ACC112 (cell line): ENCODE data around the gene LIMS1.
A peak's percentile ranks its signal among the peaks of the same experiment; 100 is the strongest.
"Not testable (repeated sequence)": the region's sequence is repeated elsewhere in the genome, so short reads cannot be mapped to it uniquely, and the experiment has no call there.

Experiments
- H2AFZ ChIP-seq: fragments of 200-600 bp; sonication (generic); one replicate; pipeline ENCODE4 v1.6.0; 2017; ENCODE audit warnings: antibody characterized with exemption, low read length; ENCODE audit not compliant: unreplicated experiment
- H3K27ac ChIP-seq: fragments of 200-600 bp; sonication (generic); 2 replicates; pipeline ENCODE4 v1.5.1; 2014; ENCODE audit warnings: low read depth, mild to moderate bottlenecking, antibody characterized with exemption, low read length, moderate library complexity
- H3K27me3 ChIP-seq: fragments of 200-600 bp; sonication (generic); 2 replicates; pipeline ENCODE4 v1.6.1; 2014; ENCODE audit warnings: mild to moderate bottlenecking, antibody characterized with exemption, low read length, moderate library complexity, mixed read lengths; ENCODE audit not compliant: insufficient read depth
- H3K36me3 ChIP-seq: fragments of 200-600 bp; sonication (generic); 2 replicates; pipeline ENCODE4 v1.6.1; 2016; ENCODE audit warnings: mild to moderate bottlenecking, antibody characterized with exemption, low read length, moderate library complexity, mixed read lengths; ENCODE audit not compliant: insufficient read depth
- H3K4me1 ChIP-seq: fragments of 200-600 bp; sonication (generic); one replicate; pipeline ENCODE4 v1.6.1; 2016; ENCODE audit warnings: low read length, mixed read lengths; ENCODE audit not compliant: insufficient read depth, unreplicated experiment, control insufficient read depth
- H3K4me3 ChIP-seq: fragments of 200-600 bp; sonication (generic); 2 replicates; pipeline ENCODE4 v1.5.1; 2014; ENCODE audit warnings: mild to moderate bottlenecking, low read depth, low read length
- H3K79me2 ChIP-seq: fragments of 200-600 bp; sonication (generic); one replicate; pipeline ENCODE4 v1.6.0; 2016; ENCODE audit warnings: low read length; ENCODE audit not compliant: control insufficient read depth, unreplicated experiment, insufficient read depth

The LIMS1 gene

GRCh38 chr2:108586631-108587030 is 52.4 kb downstream of the LIMS1 start:
- Histone ChIP-seq H3K36me3 (no peaks in the 10 kb centered on the region), H3K27ac (peak overlapping the region; percentile 81), H3K4me3 (no peak overlapping the region), H3K27me3 (no peaks in the 10 kb centered on the region), H3K79me2 (peaks cover 61% of the 10 kb centered on the region), H3K4me1 (peaks cover 56% of the 10 kb centered on the region), H2AFZ (no peak overlapping the region)

DNA sequence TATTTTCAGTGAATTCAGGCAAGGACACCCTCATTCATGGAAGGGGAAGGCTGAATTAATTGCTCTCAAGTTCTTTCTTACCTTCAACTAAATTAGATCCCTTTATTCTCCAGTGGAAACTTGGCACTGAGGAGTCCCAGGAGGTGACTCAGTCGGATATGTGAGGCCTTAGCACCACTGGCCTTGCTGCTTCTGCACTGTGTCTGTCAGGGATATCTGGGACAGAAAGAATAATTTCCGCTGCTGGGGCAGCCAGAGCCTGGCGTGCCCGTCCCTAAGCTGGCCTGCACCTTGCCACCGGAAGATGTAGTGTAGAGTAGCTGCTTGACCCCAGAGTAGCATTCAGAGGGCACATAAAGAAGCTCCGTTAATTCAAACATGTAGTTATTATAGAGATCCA is 53.4 kb downstream of the LIMS1 start:
- H3K36me3 ChIP-seq = no peaks in the 10 kb centered on the region
- no peaks in the 10 kb centered on the region for H3K27me3 ChIP-seq
- H3K4me1 ChIP-seq = peaks cover 63% of the 10 kb centered on the region
- peak overlapping the region; percentile 81 for H3K27ac ChIP-seq
- H2AFZ ChIP-seq = no peak overlapping the region
- peaks cover 60% of the 10 kb centered on the region for H3K79me2 ChIP-seq
- H3K4me3 ChIP-seq = peak overlapping the region; percentile 13; the same call in 1 of the 2 replicates

DNA sequence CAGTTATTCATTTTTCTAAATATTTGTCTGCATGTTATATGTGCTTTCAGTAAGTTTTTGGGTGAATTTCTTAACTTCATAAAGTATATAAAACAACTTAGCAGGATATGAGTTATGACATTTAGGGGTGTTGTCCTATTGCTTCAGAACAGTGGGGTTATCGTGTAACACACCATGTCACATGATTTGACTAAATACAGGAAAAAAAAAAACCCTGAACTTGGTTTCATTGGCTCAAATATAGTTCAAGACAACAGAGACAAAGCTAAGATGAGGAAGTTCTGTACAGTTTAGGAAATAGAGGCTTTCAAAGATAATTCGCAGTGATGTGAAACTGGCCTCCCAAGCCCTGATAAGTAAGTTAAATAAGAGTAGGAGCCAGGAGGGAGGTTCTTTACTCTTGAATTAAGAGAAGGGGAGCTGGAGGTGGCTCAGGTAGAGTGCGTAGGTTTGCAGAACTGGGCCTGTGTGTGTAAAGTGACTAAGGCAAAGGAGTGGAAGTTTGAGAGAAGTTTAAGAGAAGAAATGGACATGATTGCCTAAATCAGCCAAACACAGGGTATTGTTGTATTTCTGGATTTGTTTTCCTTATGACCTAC is 53.9 kb downstream of the LIMS1 start:
- peaks cover 69% of the 10 kb centered on the region for H3K4me1 ChIP-seq
- H2AFZ ChIP-seq = no peak overlapping the region
- peak overlapping the region; percentile 81 for H3K27ac ChIP-seq

GRCh38 chr2:108589372-108589771 is 55.1 kb downstream of the LIMS1 start:
- Histone ChIP-seq H3K36me3 (no peaks in the 10 kb centered on the region), H3K27me3 (no peaks in the 10 kb centered on the region), H3K79me2 (peaks cover 61% of the 10 kb centered on the region), H3K27ac (peak overlapping the region; percentile 27), H3K4me3 (no peak overlapping the region), H2AFZ (no peak overlapping the region), H3K4me1 (peaks cover 74% of the 10 kb centered on the region)

More for the DNA sequence above, 53.9 kb downstream of the LIMS1 start:
- peak overlapping the region; percentile 13 for H3K4me3 ChIP-seq
- H3K27me3 ChIP-seq = no peaks in the 10 kb centered on the region
- no peaks in the 10 kb centered on the region for H3K36me3 ChIP-seq
- H3K79me2 ChIP-seq = peaks cover 65% of the 10 kb centered on the region

DNA sequence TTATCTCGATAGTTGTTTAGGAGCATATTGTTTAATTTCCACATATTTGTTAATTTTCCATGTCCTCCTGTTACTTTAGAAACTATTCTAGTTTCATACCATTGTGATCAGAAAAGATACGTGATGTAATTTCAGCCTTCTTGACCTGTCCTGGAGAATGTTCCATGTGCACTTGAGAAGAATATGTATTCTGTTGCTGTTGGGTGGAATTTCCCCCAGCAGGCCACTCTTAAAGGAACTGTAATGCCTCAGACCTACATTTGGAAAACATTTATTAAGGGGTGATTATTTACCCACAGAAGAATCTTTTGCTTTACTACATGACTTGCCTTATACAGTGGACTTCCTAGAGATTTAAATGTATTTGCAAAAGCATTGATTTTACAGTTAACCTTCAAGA is 55.5 kb downstream of the LIMS1 start:
- no peaks in the 10 kb centered on the region for H3K27me3 ChIP-seq
- H3K4me1 ChIP-seq = peaks cover 76% of the 10 kb centered on the region
- no peaks in the 10 kb centered on the region for H3K36me3 ChIP-seq
- no peak overlapping the region for H3K4me3 ChIP-seq
- no peak overlapping the region for H3K27ac ChIP-seq
- peaks cover 57% of the 10 kb centered on the region for H3K79me2 ChIP-seq
- no peak overlapping the region for H2AFZ ChIP-seq

- Histone ChIP-seq H3K36me3 (no peaks in the 10 kb centered on the region), H3K4me1 (peaks cover 76% of the 10 kb centered on the region), H2AFZ (no peak overlapping the region), H3K79me2 (peaks cover 50% of the 10 kb centered on the region), H3K27me3 (no peaks in the 10 kb centered on the region), H3K27ac (no peak overlapping the region), H3K4me3 (no peak overlapping the region)
Observed at GRCh38 chr2:108591163-108591562, 56.9 kb downstream of the LIMS1 start.

GRCh38 chr2:108593547-108594098 is 59.4 kb downstream of the LIMS1 start:
- Histone ChIP-seq H3K4me1 (peaks cover 52% of the 10 kb centered on the region), H3K27me3 (no peaks in the 10 kb centered on the region)

DNA sequence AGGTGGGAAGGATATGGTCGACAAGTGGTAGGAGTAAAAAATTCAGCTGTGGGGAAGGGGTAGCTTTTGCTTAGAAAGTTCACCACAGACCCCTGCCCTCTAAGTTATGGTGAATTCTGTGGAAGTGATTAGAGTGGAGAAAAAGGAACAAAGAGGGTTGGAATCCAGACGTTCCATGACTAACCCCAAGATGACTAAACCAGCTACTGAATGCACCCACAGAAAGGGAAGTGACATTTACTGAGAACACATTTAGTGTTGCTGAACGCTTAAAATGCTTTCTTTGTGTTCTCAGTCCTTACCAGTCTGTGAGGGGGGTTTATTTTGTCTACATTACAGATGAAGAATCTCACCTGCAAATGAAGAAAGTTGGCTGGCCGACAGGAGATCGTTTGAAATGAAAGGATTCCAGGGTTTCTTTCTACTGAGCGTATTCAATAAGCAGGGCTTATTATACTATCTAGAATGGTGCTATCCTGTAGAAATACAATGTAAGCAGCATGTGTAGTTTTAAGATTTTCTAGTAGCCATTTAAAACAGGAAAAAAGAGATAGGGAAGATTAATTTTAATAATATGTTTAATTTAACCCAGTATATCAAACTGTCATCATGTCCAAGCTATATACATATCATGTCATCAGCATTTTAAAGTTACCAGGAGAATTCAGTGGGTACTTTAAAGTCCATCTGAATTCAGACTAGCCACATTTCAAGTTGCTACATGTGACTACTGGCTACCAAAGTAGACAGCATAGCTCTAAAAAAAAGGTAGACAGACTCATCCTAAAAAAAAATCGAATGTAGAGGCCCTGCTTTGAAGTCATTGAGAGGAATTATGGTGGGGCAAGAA is 60.1 kb downstream of the LIMS1 start:
- no peaks in the 10 kb centered on the region for H3K36me3 ChIP-seq
- H3K27me3 ChIP-seq = no peaks in the 10 kb centered on the region
- H3K4me3 ChIP-seq = peak overlapping the region; percentile 30
- no peak overlapping the region for H2AFZ ChIP-seq
- peaks cover 44% of the 10 kb centered on the region for H3K4me1 ChIP-seq
- peaks cover 43% of the 10 kb centered on the region for H3K79me2 ChIP-seq
- H3K27ac ChIP-seq = peak overlapping the region; percentile 98

More at GRCh38 chr2:108593547-108594098, 59.4 kb downstream of the LIMS1 start:
- peaks cover 46% of the 10 kb centered on the region for H3K79me2 ChIP-seq
- H2AFZ ChIP-seq = no peak overlapping the region
- peak overlapping the region; percentile 30 for H3K4me3 ChIP-seq
- no peaks in the 10 kb centered on the region for H3K36me3 ChIP-seq
- peak overlapping the region; percentile 98 for H3K27ac ChIP-seq

DNA sequence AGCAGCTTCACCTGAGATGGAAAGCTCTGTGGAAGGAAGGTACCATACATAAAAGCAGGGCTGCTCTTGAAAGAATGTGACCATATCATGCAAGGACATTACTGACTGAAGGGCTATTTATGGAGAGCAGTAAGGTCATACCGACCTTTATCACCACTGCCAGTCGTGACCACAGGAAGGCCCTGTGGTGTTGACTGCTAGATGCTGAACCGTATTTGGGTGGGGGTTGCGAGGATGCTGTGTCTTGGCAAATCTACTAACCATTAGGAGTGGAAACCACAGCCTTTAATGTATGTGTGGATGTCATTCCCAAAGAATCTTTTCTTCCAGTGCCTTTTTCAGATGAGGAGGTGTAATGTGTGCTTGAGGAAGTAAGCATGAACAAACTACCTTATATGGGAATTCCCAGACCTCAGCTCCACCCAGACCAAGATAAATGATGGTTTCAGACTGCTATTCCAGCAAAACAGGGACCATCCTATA is 60.8 kb downstream of the LIMS1 start:
- Histone ChIP-seq H3K4me3 (peak overlapping the region; percentile 30), H2AFZ (no peak overlapping the region), H3K36me3 (no peaks in the 10 kb centered on the region), H3K27ac (peak overlapping the region; percentile 98), H3K4me1 (peaks cover 38% of the 10 kb centered on the region), H3K27me3 (no peaks in the 10 kb centered on the region), H3K79me2 (peaks cover 37% of the 10 kb centered on the region)

DNA sequence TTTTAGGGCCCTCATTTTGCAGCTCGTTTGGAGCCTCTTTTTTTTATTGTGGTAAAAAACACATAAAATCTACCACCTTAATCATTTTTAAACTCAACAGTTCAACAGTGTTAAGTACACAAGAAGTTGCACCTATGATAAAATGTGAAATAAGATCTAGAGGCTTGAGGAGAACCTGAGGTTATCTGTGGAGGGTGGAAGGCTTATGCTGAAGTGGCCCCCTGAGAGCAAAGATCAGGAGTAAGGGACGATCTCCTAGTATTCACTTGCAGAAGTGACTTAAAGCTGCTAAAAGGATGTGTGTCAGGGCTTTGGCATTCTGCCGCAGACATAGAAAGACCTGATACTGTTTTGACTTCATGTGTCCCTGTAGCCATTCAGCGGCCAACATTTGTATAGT is 61.5 kb downstream of the LIMS1 start:
- H3K27me3 ChIP-seq, H3K36me3 ChIP-seq, H2AFZ ChIP-seq: not testable (repeated sequence)
- peaks cover 33% of the 10 kb centered on the region for H3K79me2 ChIP-seq
- H3K4me3 ChIP-seq = peak overlapping the region; percentile 21; the same call in 1 of the 2 replicates
- peak overlapping the region; percentile 98 for H3K27ac ChIP-seq
- peaks cover 37% of the 10 kb centered on the region for H3K4me1 ChIP-seq
